Kidney glomerular epithelial cell (primary cell): ENCODE data around the gene KREMEN2.
A peak's percentile ranks its signal among the peaks of the same experiment; 100 is the strongest.

Experiments used
- DNase-seq: peaks from one replicate; lab custom pipeline; 2025; lab: John Stamatoyannopoulos, UW

KREMEN2 gene

GRCh38 chr16:2977440-2977839 lies 13.4 kb downstream of the KREMEN2 start:
- no peak for DNase-seq

GRCh38 chr16:2979669-2980226 lies 15.7 kb downstream of the KREMEN2 start:
- no peak for DNase-seq

- DNase-seq, result peak; percentile 68
These were observed 16.4 kb downstream of the KREMEN2 start, which contains the start of gene PKMYT1 for GRCh38 chr16:2980227-2981176. Gene PKMYT1 (minus strand): TSS chr16:2980446. CDS start chr16:2979657, 789 bp downstream.

GRCh38 chr16:2981177-2981898 lies 17.3 kb downstream of the KREMEN2 start:
- no peak for DNase-seq

GRCh38 chr16:2981899-2982250 lies 17.8 kb downstream of the KREMEN2 start:
- DNase-seq, result no peak

GRCh38 chr16:2982402-2982801 lies 18.3 kb downstream of the KREMEN2 start:
- DNase-seq, result no peak

GRCh38 chr16:2983706-2984136 lies 19.6 kb downstream of the KREMEN2 start:
- DNase-seq, result peak; percentile 85

- DNase-seq, result no peak
These were observed 21.4 kb downstream of the KREMEN2 start for GRCh38 chr16:2985462-2985861.

- no peak for DNase-seq
These were observed 21.8 kb downstream of the KREMEN2 start for GRCh38 chr16:2985893-2986355.

GRCh38 chr16:2986623-2987188 lies 22.6 kb downstream of the KREMEN2 start:
- no peak for DNase-seq

GRCh38 chr16:2987286-2987685 lies 23.2 kb downstream of the KREMEN2 start:
- no peak for DNase-seq

- no peak for DNase-seq
These were observed 23.8 kb downstream of the KREMEN2 start for GRCh38 chr16:2987833-2988232.

GRCh38 chr16:2988590-2989099 lies 24.6 kb downstream of the KREMEN2 start:
- no peak for DNase-seq

GRCh38 chr16:2990891-2991290 lies 26.8 kb downstream of the KREMEN2 start:
- no peak for DNase-seq

GRCh38 chr16:2991566-2992261 lies 27.6 kb downstream of the KREMEN2 start:
- DNase-seq, result no peak

GRCh38 chr16:2992383-2993081 lies 28.5 kb downstream of the KREMEN2 start:
- DNase-seq, result no peak

- no peak for DNase-seq
These were observed 32.2 kb downstream of the KREMEN2 start for GRCh38 chr16:2996298-2996697.

GRCh38 chr16:2999929-3000328 lies 35.9 kb downstream of the KREMEN2 start:
- no peak for DNase-seq

- no peak for DNase-seq
These were observed 36.5 kb downstream of the KREMEN2 start for GRCh38 chr16:3000540-3000939.

GRCh38 chr16:3001316-3001715 lies 37.2 kb downstream of the KREMEN2 start:
- DNase-seq, result no peak
